Tongue (tissue), 2 donors: Measurements from ENCODE around the gene CHTF18. TPM values are rescaled to one million over a fixed set of nuclear protein-coding genes. Genes with fewer than 3 reads are reported as not detected.

Experiments used
- small RNA-seq: library from RNA; depleted of rRNA; stranded (forward); fragments of <200 nt; gene quantifications from one replicate; pipeline ENCODE3, GENCODE V24; 2014; ENCODE audit warnings: low replicate concordance
- total RNA-seq: library from RNA; depleted of rRNA; stranded (reverse); fragments of >200 nt; gene quantifications from one replicate; pipeline ENCODE4 v1.2.3, GENCODE V29; 2014

CHTF18 gene
- total RNA-seq, 1 donor from 2014 or later, result 14.9 TPM

Small RNAs within 50 kb of the gene (small RNA-seq; reads per million reads assigned to genes)
- not detected for gene MIR662

Other genes starting within 250 kb of the CHTF18 start
- not detected for gene PRR35, start 228.2 kb upstream of the CHTF18 start, total RNA-seq
- 0.41 TPM for gene NHLRC4, start 221.6 kb upstream of the CHTF18 start, total RNA-seq
- gene PIGQ, start 218.7 kb upstream of the CHTF18 start, total RNA-seq, result 9.9 TPM
- 18.2 TPM for gene RAB40C, start 198.6 kb upstream of the CHTF18 start, total RNA-seq
- not detected for gene WFIKKN1, start 157.6 kb upstream of the CHTF18 start, total RNA-seq
- 36.6 TPM for gene METTL26, start 152.3 kb upstream of the CHTF18 start, total RNA-seq
- gene MCRIP2, start 146.8 kb upstream of the CHTF18 start, total RNA-seq, result 19.7 TPM
- gene WDR90, start 139.3 kb upstream of the CHTF18 start, total RNA-seq, result 17.1 TPM
- gene RHOT2, start 120.5 kb upstream of the CHTF18 start, total RNA-seq, result 34.8 TPM
- 1.2 TPM for gene RHBDL1, start 112.9 kb upstream of the CHTF18 start, total RNA-seq
- gene STUB1, start 108.2 kb upstream of the CHTF18 start, total RNA-seq, result 88.1 TPM
- 26.6 TPM for gene JMJD8, start 104.3 kb upstream of the CHTF18 start, total RNA-seq
- 6.7 TPM for gene WDR24, start 98.2 kb upstream of the CHTF18 start, total RNA-seq
- 1.3 TPM for gene FBXL16, start 82.8 kb upstream of the CHTF18 start, total RNA-seq
- gene METRN, start 73.5 kb upstream of the CHTF18 start, total RNA-seq, result 37.7 TPM
- 13.4 TPM for gene ANTKMT, start 67.5 kb upstream of the CHTF18 start, total RNA-seq
- 1.4 TPM for gene CCDC78, start 62.2 kb upstream of the CHTF18 start, total RNA-seq
- gene HAGHL, start 61.5 kb upstream of the CHTF18 start, total RNA-seq, result 1.5 TPM
- 36.1 TPM for gene CIAO3, start 47.6 kb upstream of the CHTF18 start, total RNA-seq
- 5.3 TPM for gene MSLN, start 27.9 kb upstream of the CHTF18 start, total RNA-seq
- 11.6 TPM for gene RPUSD1, start 239 bp upstream of the CHTF18 start, total RNA-seq
- gene GNG13, start 12.1 kb downstream of the CHTF18 start, total RNA-seq, result not detected
- gene LMF1, start 182.4 kb downstream of the CHTF18 start, total RNA-seq, result 40.6 TPM
- gene SOX8, start 193.2 kb downstream of the CHTF18 start, total RNA-seq, result 55.6 TPM